HG03354 (cell line): ENCODE results near the gene MCM6.
"Not testable (repeated sequence)": the region's sequence is repeated elsewhere in the genome, so short reads cannot be mapped to it uniquely, and the experiment has no call there.

Source experiments
- ATAC-seq: cut with Tn5 transposase; IDR thresholded peaks from one replicate; pipeline ENCODE4 v1.9.1; 2021; ENCODE audit warnings: mild to moderate bottlenecking; ENCODE audit not compliant: unreplicated experiment, poor library complexity, severe bottlenecking

The MCM6 gene

GRCh38 chr2:135876066-135876711, at the start of gene MCM6:
Gene MCM6, minus strand, starts transcription at chr2:135876443. Its CDS starts 78 bp downstream, at chr2:135876365.
- peak; percentile 94 for ATAC-seq

DNA sequence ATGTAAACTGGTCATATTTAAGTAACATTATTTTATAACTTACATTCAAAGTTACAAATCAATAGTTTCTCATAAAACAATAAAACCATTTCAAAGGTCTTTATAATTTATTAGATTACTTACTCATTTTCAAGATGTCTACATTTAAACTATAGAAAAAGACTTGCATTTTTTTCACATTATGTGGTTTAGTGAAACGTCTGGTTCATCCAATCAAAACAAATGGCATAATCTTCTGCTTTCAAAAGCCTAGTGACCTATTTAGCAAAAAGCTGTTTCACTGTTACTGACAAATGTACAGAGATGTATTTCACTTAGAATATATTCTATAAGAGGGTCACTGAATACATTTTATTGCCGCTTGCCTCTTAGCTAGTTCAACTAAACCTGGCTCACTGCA, 49.3 kb upstream of the MCM6 start:
- ATAC-seq: no peak

DNA sequence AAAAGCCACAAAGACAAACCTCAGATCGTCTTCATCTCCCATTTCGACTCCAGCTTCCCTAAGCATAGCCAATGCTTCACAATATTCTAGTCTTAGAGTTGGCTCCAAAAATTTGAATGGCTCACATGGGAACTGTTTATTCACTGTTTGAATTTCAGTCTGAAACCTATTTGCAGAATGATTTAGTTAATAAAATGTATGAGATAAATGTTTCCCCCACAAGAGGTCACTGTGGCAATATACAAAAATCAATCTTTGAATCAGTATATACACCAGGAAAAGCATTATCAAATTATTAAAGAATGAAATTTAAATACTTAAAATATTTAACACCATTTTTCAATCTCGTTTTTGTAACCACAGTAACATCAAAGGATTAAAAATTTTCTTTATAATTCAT, 40.0 kb upstream of the MCM6 start:
- ATAC-seq: no peak

GRCh38 chr2:135914485-135914884, 38.2 kb upstream of the MCM6 start:
- ATAC-seq: no peak

- no peak for ATAC-seq
Measured at GRCh38 chr2:135913727-135914365, 37.6 kb upstream of the MCM6 start.

DNA sequence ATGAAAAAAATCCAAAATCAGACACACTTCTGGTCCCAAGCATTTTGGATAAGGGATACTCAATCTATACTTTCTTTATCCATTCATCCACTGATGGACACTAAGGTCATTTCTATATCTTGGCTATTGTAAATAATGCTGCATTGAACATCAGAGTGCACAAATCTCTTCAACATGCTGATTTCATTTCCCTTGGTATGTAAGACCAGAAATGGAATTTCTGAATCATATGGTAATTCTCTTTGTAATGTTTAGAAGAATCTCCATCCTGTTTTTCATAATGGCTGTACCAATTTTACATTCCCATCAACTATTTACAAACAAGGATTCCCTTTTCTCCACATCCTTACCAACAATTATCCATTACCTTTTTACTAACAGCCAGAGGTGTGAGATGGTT, 33.7 kb upstream of the MCM6 start:
- no peak for ATAC-seq

DNA sequence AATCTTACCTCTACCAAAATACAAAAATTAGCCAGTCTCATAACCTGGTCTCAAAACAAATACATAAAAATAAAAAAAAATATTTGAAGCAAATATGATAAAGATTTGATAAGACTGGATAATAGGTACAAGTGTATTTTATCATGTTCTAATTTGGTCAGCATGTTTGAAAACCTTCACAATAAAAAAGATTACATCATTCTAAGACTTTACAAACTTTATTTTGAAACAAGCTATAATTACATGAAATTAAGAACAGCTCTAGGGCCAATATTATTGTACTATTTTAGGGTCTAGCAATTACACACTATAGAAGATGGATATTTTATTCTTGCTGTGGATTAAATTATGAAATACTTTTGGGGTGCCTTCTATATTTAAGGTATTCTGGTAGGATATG, 29.4 kb upstream of the MCM6 start:
- no peak for ATAC-seq

DNA sequence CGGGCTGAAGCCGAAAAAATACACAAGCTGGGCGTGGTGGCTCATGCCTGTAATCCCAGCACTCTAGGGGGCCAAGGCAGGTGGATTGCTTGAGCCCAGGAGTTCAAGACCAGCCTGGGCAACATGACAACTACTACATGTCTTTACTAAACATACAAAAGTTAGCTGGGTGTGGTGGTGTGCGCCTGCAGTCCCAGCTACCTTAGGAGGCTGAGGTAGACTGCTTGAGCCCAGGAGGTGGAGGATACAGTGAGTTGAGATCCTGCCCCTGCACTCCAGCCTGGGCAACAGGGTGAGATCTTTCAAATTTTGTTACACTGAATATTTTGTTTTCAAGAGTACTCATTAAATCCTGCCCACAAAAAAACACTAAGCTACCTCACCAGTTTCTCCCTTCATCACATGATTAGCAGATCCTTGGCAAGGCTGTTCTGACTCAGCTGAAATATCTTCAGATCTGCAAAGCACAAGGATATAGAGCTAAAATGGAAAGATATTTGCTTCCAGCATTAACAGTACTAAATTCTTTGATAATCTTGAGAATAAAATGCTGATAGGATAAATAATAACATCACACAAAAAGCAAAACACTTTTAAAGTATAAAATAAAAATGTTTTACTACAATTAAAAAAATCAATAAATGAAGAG, 28.2 kb upstream of the MCM6 start:
- no peak for ATAC-seq

- ATAC-seq: no peak
Measured at GRCh38 chr2:135903650-135904049, 27.4 kb upstream of the MCM6 start.

- ATAC-seq: no peak
Measured at GRCh38 chr2:135899567-135899966, 23.3 kb upstream of the MCM6 start.

DNA sequence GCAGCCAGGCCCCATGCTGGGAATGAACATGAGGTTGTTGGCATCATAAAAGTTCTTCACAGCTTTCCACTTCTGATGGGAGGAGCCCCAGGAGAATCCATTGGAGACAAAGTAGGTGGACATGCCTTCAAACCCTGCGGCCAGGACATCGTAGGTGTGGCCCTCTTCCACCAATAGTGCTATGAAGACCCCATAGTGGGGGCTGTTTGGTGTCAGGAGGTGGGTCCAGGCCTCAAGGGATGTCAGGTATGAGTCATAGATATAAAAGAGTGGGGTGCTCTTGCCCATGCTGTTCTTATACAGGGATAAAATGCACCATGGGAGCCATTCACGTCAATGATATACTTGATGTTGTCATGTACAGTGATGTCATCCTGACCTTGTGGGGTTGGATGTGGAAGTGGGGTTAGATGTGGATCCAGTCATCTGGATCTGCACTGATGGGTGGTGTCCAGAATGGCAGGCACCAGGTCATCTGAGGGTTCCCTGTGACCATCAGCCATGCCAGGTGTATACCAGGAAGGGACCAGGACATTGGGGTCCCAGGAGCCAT, 22.1 kb upstream of the MCM6 start:
- ATAC-seq: no peak

GRCh38 chr2:135894930-135895329, 18.7 kb upstream of the MCM6 start:
- no peak for ATAC-seq

DNA sequence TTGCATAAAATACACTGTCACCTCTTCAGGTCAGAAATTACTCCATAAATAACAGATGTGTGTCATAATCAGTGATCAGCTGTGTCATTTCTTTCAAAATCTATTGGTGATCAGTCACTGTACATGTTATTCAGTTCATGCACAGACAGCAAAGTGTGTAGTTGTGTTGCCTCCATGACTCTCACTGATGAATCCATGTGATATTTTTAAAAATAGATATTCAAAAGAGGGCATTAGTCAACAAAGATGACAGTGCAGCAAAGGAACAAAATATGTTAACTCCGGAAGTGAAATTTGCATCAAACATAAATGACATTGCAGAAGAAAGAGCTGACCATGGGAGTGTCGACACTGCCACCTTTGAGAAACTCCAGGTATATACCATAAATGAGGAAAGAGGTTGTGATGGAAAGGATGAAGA, 17.1 kb upstream of the MCM6 start:
- no peak for ATAC-seq

DNA sequence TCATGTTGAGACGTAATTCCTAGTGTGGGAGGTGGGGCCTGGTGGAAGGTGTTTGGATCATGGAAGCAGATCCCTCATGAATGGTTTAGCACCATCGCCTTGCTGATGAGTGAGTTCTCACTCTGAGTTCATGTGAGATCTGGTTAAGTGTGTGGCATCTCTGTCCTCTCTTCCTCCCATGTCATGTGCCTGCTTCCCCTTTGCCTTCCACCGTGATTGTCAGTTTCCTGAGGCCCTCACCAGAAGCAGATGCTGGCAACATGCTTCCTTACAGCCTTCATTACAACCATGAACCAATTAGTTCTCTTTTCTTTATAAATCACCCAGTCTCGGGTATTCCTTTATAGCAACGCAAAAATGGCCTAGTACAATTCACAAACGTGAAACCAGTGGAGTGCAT, 14.6 kb upstream of the MCM6 start:
- no peak for ATAC-seq

DNA sequence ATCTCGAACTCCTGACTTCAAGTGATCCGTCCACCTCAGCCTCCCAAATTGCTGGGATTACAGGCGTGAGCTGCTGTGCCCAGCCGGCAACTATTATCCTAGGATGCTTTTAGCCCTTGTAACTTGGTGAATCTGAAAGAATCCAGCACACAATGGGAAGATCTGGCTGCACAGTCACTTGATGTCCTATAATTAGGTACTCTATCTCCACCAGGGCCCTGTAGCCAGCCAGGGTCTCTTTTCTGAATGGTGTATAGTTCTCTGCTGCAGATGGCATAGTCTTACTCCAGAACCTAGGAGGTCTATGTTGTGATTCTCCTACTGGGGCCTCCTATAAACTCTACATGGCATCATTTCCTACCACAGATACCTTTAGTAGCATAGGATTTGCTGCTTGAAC, 13.9 kb upstream of the MCM6 start:
- ATAC-seq: no peak

DNA sequence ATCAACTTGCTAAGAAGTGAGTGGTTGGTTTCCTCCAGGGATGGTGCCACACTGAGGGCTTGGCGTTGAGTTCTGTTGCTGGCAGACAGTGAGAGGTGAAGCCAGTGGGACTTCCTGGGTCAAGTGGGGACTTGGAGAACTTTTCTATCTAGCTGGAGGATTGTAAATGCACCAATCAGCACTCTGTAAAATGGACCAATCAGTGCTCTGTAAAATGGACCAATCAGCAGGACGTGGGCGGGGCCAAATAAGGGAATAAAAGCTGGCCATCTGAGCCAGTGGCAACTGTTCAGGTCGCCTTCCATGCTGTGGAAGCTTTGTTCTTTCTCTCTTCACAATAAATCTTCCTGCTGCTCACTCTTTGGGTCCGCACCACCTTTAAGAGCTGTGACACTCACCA, 12.3 kb upstream of the MCM6 start:
- not testable (repeated sequence) for ATAC-seq

DNA sequence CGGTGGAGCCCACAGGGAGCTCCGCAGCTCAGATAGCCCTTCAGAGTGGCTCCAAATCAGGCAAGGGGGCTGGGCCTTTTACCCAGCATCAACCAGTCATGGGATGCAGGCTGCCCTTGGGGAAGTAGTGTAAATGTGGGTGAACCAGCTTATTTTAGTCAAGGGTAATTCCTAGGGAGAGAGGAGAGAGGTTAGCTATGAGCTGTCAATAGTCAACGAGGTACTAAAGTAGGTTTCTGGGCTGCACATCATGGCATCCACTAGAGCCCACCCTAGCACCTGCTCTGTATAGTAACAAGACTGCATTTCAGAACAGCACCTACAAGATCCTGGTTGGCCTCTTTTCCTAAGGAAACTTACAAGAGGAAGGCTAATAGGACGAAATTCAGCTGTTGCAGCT, 9.5 kb upstream of the MCM6 start:
- ATAC-seq: no peak

DNA sequence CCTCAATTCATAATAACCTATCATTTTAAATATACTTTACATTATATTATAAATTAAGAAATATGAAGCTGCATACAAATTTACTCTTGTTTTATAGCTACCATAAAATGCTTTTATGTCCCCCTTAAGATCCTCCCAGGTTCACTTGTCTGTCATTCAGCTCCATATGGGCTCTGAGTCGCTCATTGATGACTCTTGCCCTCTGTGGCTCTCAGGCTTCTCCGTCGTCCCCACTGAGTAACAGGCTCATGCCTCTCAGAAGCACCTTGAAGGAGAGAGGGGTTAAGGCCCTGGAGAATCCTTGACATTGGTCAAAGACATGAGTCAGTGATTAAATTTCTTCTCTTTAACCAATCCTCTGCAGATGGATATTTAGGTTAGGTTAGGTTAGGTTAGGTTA, 6.2 kb upstream of the MCM6 start:
- no peak for ATAC-seq

GRCh38 chr2:135876770-135877169, 527 bp upstream of the MCM6 start:
- not testable (repeated sequence) for ATAC-seq

- ATAC-seq: peak; percentile 76
Measured at GRCh38 chr2:135875491-135876065, 665 bp downstream of the MCM6 start.
